ENCODE measurements around the gene PLCH2. TPM values are rescaled to one million over a fixed set of nuclear protein-coding genes. Genes with fewer than 3 reads are reported as not detected.

The PLCH2 gene
- total and polyA plus RNA-seq, 9 of the 15 experiments (the other 6 are each of a cell fraction or from before 2014, with no cell fraction given) = 0.16 TPM; not detected in 8

- no peak for TF ChIP-seq MXD1 (CRISPR knock-in tag; IDR thresholded peaks at IDR 0.05; ENCODE audit: borderline replicate concordance, poor library complexity, severe bottlenecking)
- no peak for TF ChIP-seq FUS (optimal IDR thresholded peaks at IDR 0.05; ENCODE audit: low read depth, low read length)
- TF ChIP-seq, protein P1, sequence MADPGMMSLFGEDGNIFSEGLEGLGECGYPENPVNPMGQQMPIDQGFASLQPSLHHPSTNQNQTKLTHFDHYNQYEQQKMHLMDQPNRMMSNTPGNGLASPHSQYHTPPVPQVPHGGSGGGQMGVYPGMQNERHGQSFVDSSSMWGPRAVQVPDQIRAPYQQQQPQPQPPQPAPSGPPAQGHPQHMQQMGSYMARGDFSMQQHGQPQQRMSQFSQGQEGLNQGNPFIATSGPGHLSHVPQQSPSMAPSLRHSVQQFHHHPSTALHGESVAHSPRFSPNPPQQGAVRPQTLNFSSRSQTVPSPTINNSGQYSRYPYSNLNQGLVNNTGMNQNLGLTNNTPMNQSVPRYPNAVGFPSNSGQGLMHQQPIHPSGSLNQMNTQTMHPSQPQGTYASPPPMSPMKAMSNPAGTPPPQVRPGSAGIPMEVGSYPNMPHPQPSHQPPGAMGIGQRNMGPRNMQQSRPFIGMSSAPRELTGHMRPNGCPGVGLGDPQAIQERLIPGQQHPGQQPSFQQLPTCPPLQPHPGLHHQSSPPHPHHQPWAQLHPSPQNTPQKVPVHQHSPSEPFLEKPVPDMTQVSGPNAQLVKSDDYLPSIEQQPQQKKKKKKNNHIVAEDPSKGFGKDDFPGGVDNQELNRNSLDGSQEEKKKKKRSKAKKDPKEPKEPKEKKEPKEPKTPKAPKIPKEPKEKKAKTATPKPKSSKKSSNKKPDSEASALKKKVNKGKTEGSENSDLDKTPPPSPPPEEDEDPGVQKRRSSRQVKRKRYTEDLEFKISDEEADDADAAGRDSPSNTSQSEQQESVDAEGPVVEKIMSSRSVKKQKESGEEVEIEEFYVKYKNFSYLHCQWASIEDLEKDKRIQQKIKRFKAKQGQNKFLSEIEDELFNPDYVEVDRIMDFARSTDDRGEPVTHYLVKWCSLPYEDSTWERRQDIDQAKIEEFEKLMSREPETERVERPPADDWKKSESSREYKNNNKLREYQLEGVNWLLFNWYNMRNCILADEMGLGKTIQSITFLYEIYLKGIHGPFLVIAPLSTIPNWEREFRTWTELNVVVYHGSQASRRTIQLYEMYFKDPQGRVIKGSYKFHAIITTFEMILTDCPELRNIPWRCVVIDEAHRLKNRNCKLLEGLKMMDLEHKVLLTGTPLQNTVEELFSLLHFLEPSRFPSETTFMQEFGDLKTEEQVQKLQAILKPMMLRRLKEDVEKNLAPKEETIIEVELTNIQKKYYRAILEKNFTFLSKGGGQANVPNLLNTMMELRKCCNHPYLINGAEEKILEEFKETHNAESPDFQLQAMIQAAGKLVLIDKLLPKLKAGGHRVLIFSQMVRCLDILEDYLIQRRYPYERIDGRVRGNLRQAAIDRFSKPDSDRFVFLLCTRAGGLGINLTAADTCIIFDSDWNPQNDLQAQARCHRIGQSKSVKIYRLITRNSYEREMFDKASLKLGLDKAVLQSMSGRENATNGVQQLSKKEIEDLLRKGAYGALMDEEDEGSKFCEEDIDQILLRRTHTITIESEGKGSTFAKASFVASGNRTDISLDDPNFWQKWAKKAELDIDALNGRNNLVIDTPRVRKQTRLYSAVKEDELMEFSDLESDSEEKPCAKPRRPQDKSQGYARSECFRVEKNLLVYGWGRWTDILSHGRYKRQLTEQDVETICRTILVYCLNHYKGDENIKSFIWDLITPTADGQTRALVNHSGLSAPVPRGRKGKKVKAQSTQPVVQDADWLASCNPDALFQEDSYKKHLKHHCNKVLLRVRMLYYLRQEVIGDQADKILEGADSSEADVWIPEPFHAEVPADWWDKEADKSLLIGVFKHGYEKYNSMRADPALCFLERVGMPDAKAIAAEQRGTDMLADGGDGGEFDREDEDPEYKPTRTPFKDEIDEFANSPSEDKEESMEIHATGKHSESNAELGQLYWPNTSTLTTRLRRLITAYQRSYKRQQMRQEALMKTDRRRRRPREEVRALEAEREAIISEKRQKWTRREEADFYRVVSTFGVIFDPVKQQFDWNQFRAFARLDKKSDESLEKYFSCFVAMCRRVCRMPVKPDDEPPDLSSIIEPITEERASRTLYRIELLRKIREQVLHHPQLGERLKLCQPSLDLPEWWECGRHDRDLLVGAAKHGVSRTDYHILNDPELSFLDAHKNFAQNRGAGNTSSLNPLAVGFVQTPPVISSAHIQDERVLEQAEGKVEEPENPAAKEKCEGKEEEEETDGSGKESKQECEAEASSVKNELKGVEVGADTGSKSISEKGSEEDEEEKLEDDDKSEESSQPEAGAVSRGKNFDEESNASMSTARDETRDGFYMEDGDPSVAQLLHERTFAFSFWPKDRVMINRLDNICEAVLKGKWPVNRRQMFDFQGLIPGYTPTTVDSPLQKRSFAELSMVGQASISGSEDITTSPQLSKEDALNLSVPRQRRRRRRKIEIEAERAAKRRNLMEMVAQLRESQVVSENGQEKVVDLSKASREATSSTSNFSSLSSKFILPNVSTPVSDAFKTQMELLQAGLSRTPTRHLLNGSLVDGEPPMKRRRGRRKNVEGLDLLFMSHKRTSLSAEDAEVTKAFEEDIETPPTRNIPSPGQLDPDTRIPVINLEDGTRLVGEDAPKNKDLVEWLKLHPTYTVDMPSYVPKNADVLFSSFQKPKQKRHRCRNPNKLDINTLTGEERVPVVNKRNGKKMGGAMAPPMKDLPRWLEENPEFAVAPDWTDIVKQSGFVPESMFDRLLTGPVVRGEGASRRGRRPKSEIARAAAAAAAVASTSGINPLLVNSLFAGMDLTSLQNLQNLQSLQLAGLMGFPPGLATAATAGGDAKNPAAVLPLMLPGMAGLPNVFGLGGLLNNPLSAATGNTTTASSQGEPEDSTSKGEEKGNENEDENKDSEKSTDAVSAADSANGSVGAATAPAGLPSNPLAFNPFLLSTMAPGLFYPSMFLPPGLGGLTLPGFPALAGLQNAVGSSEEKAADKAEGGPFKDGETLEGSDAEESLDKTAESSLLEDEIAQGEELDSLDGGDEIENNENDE (IDR thresholded peaks at IDR 0.05; ENCODE audit: low read depth, low read length) = no peak
- peak; percentile 88 for TF ChIP-seq CREM (IDR thresholded peaks at IDR 0.05; ENCODE audit: low read depth)
- TF ChIP-seq SIX5 (IDR thresholded peaks at IDR 0.05; ENCODE audit: borderline replicate concordance in 1 of 2, insufficient read depth in 1 of 2, low read depth in 1 of 2, low read length in 2 of 2) = peak; percentile 100
- TF ChIP-seq TGIF2 (CRISPR knock-in tag; IDR thresholded peaks at IDR 0.05) = no peak
- peak in 1 of 3 experiments; percentile 90; a peak in 2 of 6 replicates for TF ChIP-seq ZBTB11 (CRISPR knock-in tag; IDR thresholded peaks at IDR 0.05)
- TF ChIP-seq SUPT5H (IDR thresholded peaks at IDR 0.05) = peak; percentile 82
- TF ChIP-seq SRSF1 (IDR thresholded peaks at IDR 0.05; ENCODE audit: low read depth, low read length) = no peak
- TF ChIP-seq ZNF316 (IDR thresholded peaks at IDR 0.05) = no peak
Measured at GRCh38 chr1:2525920-2526823, 50.1 kb downstream of the PLCH2 start, which contains the start of gene PANK4 (continued).
